ENCODE data around the gene COL26A1.
"Not testable (repeated sequence)": the region's sequence is repeated elsewhere in the genome, so short reads cannot be mapped to it uniquely, and the experiment has no call there.

COL26A1 gene

DNA sequence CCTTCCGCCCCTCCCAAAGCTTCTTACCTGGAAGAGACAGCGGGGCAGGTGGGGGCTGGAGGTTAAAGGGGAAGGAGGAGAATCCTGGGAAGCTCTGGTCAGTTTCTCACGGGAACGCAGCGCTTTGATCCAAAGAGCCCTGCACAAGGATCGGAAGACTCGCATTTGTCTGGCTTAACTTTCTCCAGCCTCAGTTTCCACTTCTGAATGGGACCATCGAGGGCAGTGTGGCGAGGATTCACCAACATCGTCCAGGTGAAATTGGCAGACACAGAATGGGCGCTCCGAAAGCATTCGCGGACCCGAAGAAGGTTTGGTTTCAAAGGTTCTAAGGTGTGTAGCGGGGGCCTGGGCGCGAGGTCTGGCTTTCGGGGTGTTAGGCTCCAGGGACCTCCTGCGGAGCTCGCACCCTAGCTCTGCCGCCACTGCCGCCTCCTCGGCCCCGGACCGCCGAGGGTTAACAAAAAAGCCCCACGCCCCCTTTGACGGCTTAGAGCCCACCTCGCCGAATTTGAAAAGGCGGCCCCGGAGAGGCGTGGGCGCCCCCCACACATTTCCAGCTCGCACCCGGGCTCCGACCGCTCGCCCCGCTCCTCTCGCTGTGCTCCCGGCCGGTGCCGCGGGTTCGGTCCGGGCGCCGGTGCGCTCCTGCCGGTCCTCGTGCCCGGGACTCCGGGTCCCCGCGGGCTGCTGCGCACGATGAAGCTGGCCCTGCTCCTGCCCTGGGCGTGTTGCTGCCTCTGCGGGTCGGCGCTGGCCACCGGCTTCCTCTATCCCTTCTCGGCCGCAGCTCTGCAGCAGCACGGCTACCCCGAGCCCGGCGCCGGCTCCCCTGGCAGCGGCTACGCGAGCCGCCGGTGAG is at the start of gene COL26A1:
Gene COL26A1 (plus strand): TSS at position 542 of the 862 bp plus-strand sequence. CDS start 158 bp downstream, at position 700.
- DNase-seq (ENCODE audit: low spot score) = no peak

DNA sequence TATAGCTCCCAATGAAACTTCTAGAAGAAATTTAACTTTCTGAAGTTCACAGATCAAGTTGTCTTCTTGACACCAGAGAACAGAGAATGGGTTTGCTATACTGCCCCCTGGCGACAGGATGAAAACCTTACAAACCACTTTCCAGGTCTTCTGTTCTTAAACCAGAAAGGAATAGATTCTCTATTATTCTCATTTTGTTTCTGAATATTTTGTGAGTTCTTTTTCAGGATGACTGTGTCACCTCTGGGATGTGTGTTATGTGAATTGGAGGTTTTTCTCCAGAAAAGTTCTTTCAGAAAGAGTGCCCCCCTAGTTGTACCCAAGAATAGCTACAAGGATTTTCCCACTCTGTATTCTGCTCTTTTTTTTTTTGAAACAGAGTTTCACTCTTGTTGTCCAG is 47.3 kb upstream of the COL26A1 start:
- peak; percentile 50 for DNase-seq (ENCODE audit: low spot score)

DNA sequence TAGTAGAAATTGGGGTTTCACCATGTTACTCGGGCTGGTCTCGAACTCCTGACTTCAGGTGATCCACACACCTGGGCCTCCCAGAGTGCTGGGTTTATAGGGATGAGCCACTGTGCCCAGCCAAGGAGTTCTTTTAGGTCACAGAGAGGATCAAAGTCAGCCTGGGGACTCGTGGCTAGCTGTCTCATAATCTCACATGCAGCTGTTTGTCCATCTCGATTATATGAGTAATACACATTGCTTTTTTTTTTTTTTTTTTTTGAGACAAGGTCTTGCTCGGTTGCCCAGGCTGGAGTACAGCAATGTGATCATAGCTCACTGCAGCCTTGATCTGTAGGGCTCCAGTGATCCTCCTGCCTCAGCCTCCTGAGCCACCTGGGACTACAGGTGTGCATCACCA is 43.3 kb upstream of the COL26A1 start:
- DNase-seq (ENCODE audit: low spot score) = no peak

DNA sequence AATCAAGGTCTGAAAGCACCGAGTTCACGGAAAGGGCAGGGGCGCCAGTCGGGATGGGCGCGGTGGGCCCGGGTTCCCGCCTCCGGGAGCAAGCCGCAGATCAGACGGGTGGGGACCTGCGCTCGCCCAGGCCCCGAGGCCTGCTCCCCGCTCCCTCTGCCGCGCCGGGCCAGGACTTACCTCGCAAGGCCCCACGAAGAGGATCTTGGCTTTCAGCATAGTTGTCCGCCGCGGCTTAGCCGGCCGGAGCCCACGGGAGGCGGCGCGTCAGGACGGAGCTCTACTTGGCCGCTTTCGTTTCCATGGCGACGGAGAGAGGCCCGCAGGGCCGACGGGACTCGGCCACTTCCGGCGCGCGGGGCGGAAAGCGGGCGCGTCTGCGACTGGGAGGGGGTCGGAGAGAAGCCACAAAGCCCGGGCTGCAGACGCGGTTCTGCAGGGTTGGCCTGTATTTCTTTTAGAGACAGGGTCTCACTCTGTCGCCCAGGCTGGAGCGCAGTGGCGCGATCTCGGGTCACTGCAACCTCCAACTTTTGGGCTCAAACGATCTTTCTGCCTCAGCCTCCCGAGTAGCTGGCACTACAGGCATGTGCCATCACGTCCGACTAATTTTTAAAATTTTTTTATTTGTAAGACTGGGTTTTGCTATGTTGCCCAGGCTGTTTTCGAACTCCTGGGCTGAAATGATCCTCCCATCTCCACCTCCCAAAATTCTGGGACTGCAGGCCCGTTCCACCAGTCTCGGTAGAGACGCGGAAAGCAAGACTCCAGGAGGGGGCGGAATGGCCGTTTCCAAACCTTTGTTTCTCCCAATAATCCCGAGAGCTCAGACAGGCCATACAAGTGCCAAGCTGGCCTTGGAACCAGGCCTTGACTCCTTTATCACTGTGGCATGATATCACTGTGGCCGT is 40.9 kb upstream of the COL26A1 start, which contains the start of gene IFT22:
Gene IFT22 (minus strand): TSS at position 322 of the 911 bp plus-strand sequence. CDS start 103 bp downstream, at position 219.
- DNase-seq (ENCODE audit: low spot score) = peak; percentile 87

DNA sequence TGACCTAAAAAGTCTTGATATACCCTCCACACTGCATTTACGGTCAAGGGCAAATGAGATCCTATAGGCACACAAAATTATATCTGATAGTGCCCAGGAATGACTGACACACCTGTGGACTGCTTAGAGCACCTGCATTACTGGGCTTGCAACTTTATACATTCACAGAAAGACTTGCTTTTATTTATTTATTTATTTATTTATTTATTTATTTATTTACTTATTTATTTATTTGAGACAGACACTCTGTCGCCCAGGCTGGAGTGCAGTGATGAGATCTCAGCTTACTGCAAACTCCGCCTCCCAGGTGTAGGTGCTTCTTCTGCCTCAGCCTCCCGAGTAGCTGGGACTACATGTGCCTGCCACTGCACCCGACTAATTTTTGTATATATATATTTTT is 34.5 kb upstream of the COL26A1 start:
- DNase-seq (ENCODE audit: low spot score) = no peak

DNA sequence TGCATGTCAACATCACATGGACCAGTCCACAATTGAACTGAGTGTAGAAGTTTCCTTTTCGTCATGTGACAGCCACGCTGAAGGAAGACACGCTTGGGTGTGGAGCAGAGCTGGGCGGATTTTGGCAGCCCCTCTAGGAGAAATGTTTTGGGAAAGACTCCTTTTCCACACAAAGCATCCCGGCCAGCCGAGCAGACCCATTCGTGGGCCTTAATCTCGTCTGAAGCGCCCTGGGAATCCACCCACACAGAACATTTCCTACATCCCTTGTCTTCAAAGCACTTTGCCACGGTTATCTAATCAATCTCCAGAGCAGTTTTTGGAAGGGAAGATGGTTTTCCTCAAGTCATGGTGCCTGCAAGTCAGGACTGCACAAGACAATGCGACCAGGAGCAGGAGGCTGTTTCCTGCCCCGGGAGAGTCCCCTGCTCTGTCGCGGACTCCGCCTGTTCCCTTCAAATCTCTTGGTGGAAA is 32.6 kb upstream of the COL26A1 start:
- no peak for DNase-seq (ENCODE audit: low spot score)

DNA sequence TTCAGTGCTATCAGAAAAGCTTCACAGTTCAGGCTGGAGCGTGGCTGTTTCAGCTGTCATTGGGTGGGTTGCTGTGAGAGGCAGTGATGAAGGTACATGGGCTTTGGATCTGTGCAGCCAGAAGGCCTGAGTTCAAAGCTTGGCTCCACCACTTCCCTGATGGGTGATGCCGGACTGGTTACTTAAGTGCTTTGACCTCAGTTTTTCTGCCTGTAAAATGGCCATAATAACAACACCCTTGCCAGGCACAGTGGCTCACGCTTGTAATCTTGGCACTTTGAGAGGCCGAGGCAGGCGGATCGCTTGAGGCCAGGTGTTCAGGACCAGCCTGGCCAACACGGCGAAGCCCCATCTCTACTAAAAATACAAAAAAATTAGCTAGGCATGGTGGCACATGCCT is 30.6 kb upstream of the COL26A1 start:
- DNase-seq (ENCODE audit: low spot score) = no peak

DNA sequence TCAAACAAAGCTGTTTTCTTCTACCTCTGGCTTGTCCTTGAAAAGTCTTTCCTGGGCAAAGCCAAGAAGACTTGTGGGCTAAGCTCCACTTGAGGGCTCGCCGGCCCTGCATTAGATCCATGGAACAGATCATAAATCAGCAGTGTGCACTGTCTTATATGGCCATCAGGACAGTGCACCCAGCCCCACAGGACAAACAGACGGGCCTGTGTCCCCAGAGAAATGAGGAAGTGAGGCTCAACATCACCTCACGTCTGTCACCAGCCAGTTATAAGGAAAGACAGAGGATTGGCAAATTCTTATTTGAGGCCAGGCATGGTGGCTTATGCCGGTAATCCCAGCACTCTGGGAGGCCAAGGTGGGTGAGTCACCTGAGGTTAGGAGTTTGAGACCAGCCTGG is 28.8 kb upstream of the COL26A1 start:
- no peak for DNase-seq (ENCODE audit: low spot score)

DNA sequence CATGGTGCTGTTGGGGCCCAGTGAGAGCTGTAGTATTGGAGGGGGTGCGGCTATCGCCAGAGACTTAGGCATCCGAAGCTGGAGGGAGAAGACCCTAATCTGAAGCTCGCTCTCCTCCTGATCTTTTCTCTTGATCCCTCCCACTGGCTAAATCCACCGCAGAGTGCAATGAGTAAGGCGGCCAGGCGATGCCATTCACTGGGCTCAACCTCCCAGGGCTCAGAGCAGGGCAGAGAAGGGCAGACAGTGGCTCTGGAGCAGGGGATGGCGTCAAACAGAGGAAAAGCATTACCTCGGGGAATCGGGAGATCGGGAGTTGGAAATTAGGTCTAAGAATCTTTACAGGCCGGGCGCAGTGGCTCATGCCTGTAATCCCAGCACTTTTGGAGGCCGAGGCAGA is 22.3 kb upstream of the COL26A1 start:
- DNase-seq (ENCODE audit: low spot score) = no peak

DNA sequence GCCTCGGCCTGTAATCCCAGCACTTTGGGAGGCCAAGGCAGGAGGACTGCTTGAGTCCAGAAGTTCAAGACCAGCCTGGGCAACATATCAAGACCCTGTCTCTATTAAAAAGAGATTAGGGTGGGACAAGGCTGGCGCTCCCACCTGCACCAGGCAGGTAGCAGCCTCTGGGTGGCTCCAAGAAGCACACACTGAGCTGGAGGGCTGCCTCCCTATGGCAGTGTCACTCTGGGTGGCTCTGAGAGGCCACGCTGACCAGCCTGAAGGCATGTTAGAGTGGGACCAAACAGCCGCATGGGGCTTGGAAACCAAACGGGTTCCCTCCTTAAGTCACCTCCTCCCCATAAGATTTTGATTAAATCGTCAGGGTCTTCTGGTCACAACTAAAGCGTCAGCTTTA is 19.8 kb upstream of the COL26A1 start:
- no peak for DNase-seq (ENCODE audit: low spot score)

DNA sequence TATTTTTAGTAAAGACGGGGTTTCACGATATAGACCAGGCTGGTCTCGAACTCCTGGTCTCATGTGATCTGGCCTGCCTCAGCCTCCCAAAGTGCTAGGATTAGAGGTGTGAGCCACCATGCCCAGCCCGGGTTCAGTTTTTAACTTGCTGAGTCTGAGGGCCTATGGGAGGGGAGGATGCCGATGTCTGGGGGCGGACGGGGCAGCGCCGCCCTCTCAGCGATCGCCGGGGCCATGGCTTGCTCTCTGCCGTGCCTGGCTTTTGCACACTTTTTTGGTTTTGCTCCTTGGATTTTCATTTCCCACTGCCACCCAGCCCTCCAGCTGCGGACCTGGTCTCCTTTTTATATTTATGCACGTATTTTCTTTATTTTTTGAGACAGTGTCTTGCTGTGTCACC is 15.2 kb upstream of the COL26A1 start:
- no peak for DNase-seq (ENCODE audit: low spot score)

DNA sequence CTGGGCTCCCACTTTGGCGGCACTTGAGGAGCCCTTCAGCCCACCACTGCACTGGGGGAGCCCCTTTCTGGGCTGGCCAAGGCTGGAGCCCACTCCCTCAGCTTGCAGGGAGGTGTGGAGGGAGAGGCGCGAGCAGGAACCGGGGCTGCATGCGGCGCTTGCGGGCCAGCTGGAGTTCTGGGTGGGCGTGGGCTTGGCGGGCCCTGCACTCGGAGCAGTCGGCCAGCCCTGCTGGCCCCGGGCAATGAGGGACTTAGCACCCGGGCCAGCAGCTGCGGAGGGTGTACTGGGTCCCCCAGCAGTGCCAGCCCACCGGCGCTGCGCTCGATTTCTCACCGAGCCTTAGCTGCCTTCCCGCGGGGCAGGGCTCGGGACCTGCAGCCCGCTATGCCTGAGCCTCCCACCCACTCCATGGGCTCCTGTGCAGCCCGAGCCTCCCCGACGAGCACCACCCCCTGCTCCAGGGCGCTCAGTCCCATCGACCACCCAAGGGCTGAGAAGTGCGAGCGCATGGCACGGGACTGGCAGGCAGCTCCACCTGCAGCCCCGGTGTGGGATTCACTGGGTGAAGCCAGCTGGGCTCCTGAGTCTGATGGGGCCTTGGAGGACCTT is 14.1 kb upstream of the COL26A1 start:
- not testable (repeated sequence) for DNase-seq (ENCODE audit: low spot score)

DNA sequence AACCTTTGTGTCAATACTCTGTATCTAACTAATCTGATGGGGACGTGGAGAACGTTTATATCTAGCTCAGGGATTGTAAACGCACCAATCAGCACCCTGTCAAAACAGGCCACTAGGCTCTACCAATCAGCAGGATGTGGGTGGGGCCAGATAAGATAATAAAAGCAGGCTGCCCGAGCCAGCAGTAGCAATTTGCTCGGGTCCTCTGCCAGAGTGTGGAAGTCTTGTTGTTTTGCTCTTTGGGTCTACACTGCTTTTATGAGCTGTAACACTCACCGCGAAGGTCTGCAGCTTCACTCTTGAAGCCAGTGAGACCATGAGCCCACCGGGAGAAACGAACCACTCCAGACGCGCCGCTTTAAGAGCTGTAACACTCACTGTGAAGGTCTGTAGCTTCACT is 13.4 kb upstream of the COL26A1 start:
- not testable (repeated sequence) for DNase-seq (ENCODE audit: low spot score)

DNA sequence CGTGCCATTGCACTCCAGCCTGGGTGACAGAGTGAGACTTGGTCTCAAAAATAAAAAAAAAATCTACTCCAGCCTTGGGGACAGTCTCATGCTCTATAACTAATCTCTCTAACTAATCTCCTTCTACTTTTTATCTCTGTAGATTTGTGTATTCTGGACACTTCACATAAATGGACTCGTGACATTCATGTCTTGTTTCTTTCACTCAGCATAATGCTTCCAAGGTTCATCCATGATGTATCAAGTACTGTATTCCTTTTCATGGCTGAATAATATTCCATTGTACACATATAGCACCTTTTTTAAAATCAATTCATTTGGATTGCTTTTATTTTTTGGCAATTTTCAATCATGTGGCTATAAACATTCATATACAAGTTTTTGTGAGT is 9.8 kb upstream of the COL26A1 start:
- no peak for DNase-seq (ENCODE audit: low spot score)

DNA sequence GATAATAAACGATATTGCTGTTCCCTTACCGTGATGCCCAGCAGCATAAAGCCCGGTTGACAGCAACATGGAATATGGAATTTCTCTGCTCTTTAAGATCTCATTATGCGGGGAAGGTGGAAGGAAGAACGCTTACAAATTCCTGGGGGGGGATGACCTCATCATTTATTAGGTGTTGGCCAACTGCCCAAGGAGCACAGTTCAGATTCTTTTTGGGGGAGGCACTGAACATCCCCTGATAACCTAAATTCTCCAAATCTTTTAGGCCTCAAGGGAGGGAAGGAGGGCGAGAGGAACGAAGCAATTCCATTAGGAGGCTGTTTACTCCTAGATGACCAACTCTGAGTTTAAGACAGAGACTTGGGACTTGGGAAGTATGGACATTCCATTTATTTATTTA is 5.2 kb upstream of the COL26A1 start:
- DNase-seq (ENCODE audit: low spot score) = no peak

DNA sequence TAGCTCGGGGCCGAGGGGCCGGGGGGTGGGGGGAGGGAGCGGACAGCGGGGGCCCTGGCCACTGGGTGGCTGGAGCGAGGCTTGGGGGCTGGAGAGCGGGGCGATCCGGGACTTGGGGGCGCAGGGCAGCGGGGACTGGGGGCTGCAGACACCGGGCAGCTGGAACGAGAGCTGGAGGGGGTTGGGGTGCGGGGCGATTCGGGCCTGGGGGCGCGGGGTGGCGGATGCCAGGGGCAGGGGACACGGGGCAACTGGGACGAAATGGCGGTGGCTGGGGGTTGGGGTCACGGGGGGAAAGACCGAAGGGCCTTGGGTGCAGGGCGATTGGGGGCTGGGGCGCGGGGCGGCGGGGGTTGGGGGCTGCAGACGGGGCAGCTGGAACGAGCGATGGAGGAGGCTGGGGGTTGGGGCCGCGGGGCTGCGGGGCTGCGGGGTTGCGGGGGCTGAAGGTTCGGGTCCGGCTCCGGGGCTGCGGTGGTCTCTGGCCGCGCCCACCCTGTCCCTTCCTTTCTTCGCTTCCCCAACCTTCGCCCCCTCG is 590 bp downstream of the COL26A1 start:
- DNase-seq (ENCODE audit: low spot score) = no peak

DNA sequence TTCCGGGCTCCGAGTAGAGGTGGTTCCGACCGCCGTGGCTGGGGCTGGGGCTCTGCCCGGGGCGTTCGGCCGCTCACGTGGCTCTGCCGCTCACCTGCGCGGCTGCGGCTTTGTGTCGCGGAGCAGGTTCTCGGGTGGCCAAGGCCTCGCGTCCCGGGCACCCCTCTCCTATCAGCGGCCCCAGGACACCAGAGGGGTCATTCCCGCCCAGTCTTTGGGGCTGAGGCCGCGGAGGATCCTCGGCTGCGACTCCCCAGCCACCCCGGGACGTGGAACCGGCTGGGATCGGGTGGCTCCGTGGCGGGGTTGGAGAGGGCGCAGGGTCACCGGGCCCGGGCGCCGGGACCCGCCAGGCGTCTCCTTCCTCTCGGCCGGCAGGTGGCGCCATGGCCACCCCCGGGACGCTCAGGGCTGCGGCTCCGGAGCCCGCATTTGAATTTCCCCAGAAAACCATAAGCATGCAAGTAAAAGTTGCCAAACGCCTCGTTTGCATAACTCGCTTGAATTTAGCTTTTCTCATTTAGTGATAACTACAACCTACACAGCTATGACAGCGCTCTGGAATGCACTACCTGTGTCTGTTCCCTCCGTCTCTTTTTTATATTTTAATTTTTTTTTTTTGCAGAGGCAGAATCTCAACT is 1.2 kb downstream of the COL26A1 start:
- peak; percentile 53 for DNase-seq (ENCODE audit: low spot score)

DNA sequence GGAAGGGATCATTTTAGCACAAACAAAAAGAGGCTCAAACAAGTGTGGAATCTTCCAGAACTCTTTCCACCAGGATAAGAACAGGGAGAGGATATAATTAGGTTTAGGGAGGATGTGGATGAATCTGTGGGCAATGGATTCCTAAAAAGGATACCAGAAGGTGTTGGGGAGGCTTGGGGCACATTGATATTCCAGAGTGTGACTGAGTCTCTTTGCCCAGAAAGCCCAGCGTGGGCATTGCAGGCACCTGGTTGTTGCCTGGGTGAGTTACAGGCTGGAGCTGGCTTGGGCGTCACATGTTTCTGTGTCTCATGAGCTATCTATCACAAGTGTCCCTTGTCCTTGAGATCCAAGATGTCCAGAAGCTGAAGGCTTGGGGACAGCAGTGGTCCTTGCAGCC is 3.3 kb downstream of the COL26A1 start:
- DNase-seq (ENCODE audit: low spot score) = no peak

DNA sequence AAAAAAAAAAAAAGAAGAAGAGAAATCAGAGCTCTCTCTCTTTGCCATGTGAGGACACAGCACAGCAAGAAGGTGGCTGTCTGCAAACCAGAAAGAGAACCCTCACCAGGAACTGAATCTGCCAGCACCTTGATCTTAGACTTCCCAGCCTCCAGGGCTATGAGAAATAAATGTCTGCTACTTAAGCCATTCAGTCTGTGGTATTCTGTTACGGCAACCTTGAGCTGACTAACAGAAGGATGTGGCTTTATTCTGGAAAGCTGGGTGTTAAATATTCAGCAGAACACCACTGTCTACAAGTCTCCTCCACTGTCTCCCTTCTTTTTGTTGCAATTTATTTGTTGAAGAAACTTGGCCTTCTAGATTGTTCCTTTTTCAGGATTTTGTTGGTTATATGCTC is 5.0 kb downstream of the COL26A1 start:
- DNase-seq (ENCODE audit: low spot score) = no peak

DNA sequence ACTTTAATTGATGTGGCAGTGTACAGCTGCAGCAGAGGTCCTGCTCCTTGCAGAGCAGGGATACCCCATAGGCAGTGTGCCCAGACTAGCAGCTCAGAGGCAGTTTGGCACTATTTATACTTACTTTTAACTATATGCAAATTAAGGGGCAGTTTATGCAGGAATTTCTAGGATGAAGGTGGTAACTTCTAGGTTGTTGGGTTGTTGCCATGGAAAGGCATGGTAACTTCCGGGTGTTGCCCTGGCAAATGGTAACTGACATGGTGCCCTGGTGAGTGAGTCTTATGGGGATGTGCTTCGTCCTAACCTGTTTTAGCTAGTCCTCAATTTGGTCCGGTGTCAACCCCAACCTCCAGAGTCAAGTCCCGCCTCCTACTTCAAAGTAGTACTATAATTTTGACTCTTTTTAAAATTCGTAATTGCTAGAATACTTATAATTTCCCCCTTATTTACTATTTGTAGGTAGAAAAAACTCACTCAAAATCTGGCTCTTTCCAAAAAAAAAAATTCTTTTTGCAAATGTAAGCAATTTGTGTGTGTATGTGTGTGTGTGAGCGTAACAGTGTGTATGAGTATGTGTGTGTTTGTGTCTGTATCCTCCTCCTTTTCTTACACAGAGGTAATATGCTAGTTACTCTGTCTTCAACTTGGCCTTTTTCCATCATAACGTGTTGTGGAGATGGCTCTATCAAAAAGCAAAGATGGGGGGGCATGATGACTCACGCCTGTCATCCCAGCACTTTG is 5.9 kb downstream of the COL26A1 start:
- no peak for DNase-seq (ENCODE audit: low spot score)

DNA sequence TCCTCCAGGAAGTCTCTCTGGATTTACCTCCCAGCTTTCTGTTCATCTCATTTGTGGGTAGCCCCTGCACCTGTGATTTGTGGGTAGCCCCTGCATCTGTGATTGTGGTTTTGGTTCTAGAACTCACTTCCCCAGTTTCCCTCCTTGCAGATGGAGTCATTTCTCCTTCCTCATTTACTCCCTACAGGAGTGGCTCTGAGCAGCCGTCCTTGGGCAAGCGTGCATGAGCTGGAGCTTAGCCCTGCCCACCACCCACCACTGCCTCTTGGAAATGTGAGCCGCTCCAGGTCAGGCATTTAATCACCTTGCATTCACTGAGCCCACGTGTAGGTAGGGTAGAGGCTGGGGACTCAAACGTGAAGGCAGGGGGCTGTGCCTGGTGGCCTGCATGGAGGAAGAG is 8.2 kb downstream of the COL26A1 start:
- DNase-seq (ENCODE audit: low spot score) = no peak

Data from CD4-positive, alpha-beta T cell treated with Interleukin-15 for 4 hours (primary cell).